ENCODE data around the gene TRAF2.
"Not testable (repeated sequence)": the region's sequence is repeated elsewhere in the genome, so short reads cannot be mapped to it uniquely, and the experiment has no call there.

TRAF2 gene

DNA sequence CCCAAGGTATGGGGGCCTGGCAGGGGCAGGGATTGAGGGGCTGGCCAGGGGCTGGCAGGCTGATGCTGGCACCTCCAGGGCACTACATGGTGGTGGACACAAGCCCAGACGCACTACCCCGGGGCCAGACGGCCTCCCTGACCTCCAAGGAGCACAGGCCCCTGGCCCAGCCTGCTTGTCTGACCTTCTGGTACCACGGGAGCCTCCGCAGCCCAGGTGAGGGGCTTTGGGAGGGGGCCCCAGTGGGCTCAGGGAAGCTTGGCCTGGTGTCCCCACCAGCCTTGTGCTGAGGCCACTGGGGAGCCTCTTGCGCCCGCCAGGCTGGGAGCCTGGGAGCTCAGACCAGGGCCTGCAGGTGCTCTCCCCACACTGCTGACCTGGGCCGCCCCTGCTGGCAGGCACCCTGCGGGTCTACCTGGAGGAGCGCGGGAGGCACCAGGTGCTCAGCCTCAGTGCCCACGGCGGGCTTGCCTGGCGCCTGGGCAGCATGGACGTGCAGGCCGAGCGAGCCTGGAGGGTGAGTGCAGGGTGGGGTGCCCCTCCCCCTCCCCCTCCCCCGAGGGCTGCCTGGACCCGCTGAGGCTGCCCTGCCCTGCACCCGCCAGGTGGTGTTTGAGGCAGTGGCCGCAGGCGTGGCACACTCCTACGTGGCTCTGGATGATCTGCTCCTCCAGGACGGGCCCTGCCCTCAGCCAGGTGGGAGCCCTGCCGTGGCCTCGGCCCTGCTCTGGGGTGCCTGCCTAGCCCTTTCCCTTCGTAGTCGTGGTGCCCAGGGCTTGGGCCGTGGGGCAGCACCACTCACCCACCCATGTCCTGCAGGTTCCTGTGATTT, 28.5 kb upstream of the TRAF2 start:
- DNase-seq, result no peak

GRCh38 chr9:136858452-136858843, 27.9 kb upstream of the TRAF2 start:
- no peak for DNase-seq

DNA sequence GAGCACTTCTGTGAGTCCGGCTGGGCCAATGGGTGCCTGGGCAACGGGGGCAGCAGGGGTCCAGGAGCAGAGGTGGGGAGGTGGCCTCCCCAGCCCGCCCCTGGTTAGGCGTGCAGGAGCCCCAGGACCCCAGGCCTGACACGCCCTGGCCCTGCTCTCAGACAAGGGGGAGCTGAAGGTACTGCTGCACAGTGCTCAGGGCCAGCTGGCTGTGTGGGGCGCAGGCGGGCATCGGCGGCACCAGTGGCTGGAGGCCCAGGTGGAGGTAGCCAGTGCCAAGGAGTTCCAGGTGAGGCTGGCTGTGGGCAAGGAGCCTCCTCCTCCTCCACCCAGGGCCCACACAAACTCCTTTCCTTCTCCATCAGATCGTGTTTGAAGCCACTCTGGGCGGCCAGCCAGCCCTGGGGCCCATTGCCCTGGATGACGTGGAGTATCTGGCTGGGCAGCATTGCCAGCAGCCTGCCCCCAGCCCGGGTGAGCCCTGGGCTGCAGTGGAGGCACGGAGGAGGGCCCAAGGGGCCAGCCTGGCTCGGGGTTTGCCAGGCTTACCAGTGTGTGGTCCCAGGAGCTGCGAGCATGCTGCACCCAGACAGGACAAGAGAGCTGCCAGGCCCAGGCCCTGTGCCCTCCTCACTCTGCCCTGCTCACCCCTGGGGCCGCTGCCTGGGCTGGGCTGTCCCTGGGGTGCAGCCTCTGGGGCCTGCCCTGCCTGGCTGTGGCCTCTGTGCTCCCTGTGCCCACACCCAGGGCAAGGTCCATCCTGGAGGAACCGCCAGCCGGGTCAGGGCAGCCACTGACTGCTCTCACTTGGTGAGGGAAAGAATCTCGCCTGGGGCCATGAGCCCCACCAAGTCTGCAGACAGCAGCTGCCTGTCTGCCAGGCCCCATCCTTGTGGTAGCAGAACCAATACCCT, 27.2 kb upstream of the TRAF2 start:
- DNase-seq, result no peak

DNA sequence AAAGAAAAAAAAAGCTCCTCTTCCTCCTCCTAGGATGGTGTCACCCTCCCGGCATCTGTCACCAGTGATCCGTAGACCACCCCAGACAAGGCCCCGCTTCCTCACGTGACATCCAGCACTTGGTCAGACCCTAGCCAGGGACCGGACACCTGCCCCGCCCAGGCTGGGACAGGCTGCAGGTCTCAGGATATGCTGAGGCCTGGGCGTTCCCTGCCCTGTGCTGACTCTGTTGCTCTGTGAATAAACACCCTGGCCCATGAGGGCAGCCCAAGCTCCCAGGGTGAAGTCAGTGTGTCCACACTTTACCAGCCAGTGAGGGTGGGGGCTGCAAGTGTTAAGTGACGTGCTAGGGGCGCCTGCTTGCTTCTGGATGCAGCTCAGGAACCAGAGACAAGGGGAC, 25.8 kb upstream of the TRAF2 start:
- no peak for DNase-seq

GRCh38 chr9:136860933-136861873, 25.1 kb upstream of the TRAF2 start:
- no peak for DNase-seq

GRCh38 chr9:136861874-136862457, 24.4 kb upstream of the TRAF2 start:
- DNase-seq, result no peak

DNA sequence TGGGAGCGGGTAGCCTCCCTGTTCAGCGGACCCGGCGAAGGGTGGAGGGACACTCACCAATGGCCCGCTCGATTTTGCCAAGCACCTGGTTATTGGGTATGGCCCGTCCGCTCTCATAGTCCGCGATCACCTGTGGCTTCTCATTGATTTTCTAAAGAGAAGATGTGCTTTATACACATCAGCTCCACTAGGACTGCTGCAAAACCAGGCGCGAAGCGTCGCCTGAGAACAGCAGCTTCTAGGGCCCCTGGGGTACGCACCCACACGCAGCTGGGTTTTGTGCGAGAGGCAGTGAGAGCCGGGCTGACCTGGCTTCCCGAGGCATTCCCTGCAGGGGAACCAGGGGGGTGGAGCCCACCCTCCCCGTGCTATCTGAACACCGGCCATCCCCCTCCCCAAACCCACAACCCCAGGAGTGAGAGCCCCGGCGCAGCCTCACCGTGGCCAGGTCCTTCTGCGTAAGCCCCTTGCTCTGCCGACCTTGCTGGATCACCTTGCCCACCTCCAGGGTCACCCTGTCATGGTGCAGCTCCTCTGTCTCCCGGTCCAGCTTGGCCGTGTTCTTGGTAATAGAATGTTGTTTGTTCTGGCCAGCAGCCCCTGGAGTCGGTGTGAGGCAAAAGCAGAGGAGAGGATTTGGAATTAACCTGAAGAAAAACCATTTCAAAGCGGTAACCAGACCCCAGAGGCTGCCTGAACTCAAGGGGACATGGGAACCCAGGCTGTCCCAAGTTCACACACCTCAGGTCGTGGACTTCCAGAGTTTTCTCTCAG, 23.3 kb upstream of the TRAF2 start:
- DNase-seq, result no peak

DNA sequence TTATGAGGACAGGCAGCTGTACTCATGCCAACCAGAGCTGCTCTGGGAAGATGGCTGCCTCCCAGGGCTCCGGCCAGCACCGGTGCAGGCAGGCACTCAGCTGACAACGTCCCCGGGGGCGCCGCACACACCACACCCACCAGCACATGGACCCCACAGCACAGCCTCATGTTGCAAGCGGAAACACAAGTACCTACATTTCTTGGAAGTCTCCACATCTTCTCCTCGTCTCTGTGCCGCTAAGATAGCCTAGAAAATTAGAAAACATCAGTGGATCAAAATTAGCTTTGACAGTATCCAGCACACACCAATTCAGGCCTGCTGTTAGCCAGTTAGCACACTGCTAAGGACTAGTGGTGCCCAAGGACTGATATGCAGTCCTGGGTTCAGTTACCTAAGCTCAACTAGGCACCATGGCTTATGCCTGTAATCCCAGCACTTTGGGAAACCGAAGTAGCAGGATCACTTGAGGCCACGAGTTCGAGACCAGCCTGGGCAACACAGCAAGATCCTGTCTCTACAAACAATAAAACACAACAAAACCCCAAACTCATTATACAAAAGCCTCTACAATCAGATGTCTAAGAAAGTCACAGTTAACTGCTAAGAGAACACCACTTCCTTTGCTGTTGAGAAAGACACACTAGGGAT, 22.6 kb upstream of the TRAF2 start:
- DNase-seq, result no peak

- no peak for DNase-seq
These were observed 21.1 kb upstream of the TRAF2 start for GRCh38 chr9:136865041-136865767.

GRCh38 chr9:136865768-136866103, 20.6 kb upstream of the TRAF2 start:
- DNase-seq, result no peak

DNA sequence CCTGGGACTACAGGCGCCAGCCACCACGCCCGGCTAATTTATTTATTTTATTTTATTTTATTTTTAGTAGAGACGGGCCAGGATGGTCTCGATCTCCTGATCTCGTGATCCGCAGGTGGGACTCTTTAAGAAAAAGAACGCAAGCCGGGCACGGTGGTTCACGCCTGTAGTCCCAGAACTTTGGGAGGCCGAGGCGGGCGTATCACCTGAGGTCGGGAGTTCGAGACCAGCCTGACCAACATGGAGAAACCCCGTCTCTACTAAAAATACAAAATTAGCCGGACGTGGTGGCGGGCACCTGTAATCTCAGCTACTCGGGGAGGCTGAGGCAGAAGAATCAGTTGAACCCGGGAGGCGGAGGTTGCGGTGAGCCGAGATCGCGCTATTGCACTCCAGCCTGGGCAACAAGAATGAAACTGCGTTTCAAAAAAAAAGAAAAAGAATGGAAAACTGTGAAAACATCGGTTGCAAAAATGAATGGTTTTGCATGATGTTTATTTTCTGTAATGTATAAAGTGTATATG, 19.4 kb upstream of the TRAF2 start:
- DNase-seq, result not testable (repeated sequence)

DNA sequence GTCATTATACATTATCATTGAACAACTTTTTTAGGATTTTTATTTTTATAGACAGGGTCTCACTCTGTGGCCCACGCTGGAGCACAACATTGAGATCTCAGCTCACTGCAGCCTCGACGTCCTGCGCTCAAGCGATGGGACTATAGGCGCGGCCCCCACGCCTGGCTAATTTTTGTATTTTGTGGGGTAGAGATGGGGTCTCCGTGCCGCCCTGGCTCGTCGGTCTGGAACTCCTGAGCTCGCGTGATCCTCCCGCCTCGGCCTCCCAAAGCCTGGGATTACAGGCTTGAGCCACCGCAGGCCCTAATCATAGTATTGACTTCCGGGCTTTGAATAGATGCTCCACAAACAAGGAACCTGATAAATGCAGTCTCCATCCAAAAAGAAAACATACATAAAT, 18.8 kb upstream of the TRAF2 start:
- no peak for DNase-seq

- no peak for DNase-seq
These were observed 18.4 kb upstream of the TRAF2 start for GRCh38 chr9:136867917-136868316.

DNA sequence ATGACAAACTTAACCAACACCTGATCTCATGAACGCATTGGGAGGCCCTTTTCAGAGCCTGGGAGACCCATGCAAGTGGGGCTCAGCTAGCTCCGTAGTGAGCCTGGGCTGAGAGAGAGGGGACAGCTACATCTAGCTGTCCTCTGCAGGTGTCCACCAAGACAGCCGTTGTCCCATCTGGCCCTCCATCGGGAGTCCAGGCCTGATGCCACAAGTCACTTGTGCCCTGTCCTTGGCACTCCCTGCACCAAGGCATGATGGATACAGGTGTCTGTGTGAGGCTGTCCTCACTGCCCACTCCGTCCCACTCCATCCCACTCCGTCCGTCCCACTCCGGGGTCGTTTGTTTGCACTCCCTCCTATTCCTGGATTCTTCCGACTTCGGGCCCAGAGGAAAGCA, 17.7 kb upstream of the TRAF2 start:
- DNase-seq, result no peak

GRCh38 chr9:136869611-136870010, 16.7 kb upstream of the TRAF2 start:
- DNase-seq, result not testable (repeated sequence)

DNA sequence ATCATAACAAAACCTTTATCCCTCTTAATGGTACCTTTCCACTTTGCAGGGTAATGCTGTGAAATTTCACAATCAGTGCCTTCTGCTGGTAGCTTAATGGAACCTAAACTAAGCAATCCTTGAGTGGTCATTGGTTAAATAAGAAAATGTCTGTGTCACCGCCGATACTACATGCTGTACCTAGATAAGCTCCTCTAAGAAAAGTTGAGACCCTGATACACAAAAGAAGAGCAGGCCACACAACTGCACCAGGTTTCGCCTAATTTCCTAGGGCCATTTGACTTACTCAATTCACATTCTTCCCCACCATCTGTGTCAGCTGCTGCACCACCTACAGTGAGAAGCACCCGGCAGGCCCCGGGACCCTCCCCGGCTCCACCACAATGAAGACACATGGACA, 11.2 kb upstream of the TRAF2 start:
- no peak for DNase-seq

GRCh38 chr9:136876476-136876875, 9.8 kb upstream of the TRAF2 start:
- DNase-seq, result no peak

DNA sequence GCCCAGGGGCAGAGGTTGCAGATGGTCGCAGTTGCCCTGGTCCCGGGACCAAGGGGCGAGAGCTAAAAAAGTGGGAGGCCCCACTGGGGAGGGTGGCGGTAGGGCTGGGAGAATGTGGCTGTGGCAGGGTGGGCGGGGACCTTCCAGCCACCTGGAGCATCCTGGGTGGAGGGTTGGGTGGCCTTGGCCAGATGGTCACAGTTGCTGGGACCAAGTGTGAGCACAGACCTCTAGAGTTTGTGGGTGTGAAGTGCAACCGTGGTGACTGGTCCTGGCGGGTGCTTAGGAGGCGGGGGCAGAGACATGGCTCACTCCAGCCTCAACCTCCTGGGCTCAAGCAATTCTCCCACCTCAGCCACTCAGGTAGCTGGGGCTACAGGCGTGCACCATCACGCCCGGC, 5.7 kb upstream of the TRAF2 start:
- no peak for DNase-seq

- DNase-seq, result no peak
These were observed 4.6 kb upstream of the TRAF2 start for GRCh38 chr9:136881691-136882108.
